WTC11 (cell line): Measurements from ENCODE around the gene WDR12. TPM values are rescaled to one million over a fixed set of nuclear protein-coding genes. Genes with fewer than 3 reads are reported as not detected.
A peak's percentile ranks its signal among the peaks of the same experiment; 100 is the strongest.

Source experiments
- ATAC-seq: fragments of 200-7000 bp; cut with Tn5 transposase; 2 replicates; pipeline ENCODE4 v1.10.0; 2021; ENCODE audit warnings: mild to moderate bottlenecking, moderate library complexity
- CTCF ChIA-PET: fragments of 300-600 bp; sonication (Branson Sonifier 250); formaldehyde crosslinking; loops from one replicate; lab custom pipeline; 2021; ENCODE audit warnings: antibody characterized with exemption; lab: Charles Lee
- POLR2A ChIA-PET: fragments of 350-600 bp; sonication (Branson Sonifier 250); formaldehyde crosslinking; loops from one replicate; lab custom pipeline; 2021; ENCODE audit warnings: antibody characterized with exemption; lab: Charles Lee
- DNase-seq: peaks from one replicate; pipeline ENCODE4 v3.0.0; 2021; ENCODE audit warnings: low spot score
- H3K27ac Mint-ChIP-seq: 2 replicates; pipeline ENCODE4 v1.8.0; 2021; ENCODE audit warnings: mixed read lengths
- H3K27me3 Mint-ChIP-seq: 2 replicates; pipeline ENCODE4 v1.8.0; 2021; ENCODE audit warnings: low read depth, mild to moderate bottlenecking, moderate library complexity, mixed read lengths
- H3K36me3 Mint-ChIP-seq: 2 replicates; pipeline ENCODE4 v1.8.0; 2021; ENCODE audit warnings: mixed read lengths
- H3K4me1 Mint-ChIP-seq: 2 replicates; pipeline ENCODE4 v1.8.0; 2022; ENCODE audit warnings: mixed read lengths
- H3K4me3 Mint-ChIP-seq: 2 replicates; pipeline ENCODE4 v1.8.0; 2021; ENCODE audit warnings: mild to moderate bottlenecking, moderate library complexity, mixed read lengths
- H3K9me3 Mint-ChIP-seq: 2 replicates; pipeline ENCODE4 v1.8.0; 2021; ENCODE audit warnings: mixed read lengths
- AR ChIP-seq: fragments of 250-450 bp; sonication (Bioruptor Pico); IDR thresholded peaks from 2 replicates; pipeline ENCODE4 v1.9.0; 2021; ENCODE audit warnings: mild to moderate bottlenecking
- EMX1 ChIP-seq: fragments of 250-450 bp; sonication (Bioruptor Pico); IDR thresholded peaks from 2 replicates; pipeline ENCODE4 v1.8.0; 2021; ENCODE audit warnings: mild to moderate bottlenecking
- ESRRA ChIP-seq: sonication (generic); formaldehyde crosslinking; IDR thresholded peaks from 2 replicates; pipeline ENCODE4 v1.8.1; 2022; ENCODE audit warnings: mild to moderate bottlenecking, missing genetic modification reagents, borderline replicate concordance
- ETV6 ChIP-seq: sonication (generic); formaldehyde crosslinking; IDR thresholded peaks from 2 replicates; pipeline ENCODE4 v1.8.1; 2022; ENCODE audit warnings: mild to moderate bottlenecking, missing genetic modification reagents
- FOXJ3 ChIP-seq: sonication (generic); formaldehyde crosslinking; IDR thresholded peaks from 2 replicates; pipeline ENCODE4 v1.9.0; 2021; ENCODE audit warnings: missing genetic modification reagents, mild to moderate bottlenecking, borderline replicate concordance
- GABPB1 ChIP-seq: sonication (generic); formaldehyde crosslinking; IDR thresholded peaks from 2 replicates; pipeline ENCODE4 v1.8.1; 2023; ENCODE audit warnings: mild to moderate bottlenecking, missing genetic modification reagents
- GRHL2 ChIP-seq: fragments of 250-450 bp; sonication (Bioruptor Pico); IDR thresholded peaks from 2 replicates; pipeline ENCODE4 v1.8.0; 2022; ENCODE audit warnings: mild to moderate bottlenecking, moderate library complexity; ENCODE audit not compliant: insufficient replicate concordance, severe bottlenecking
- IRF2 ChIP-seq: sonication (generic); formaldehyde crosslinking; IDR thresholded peaks from 2 replicates; pipeline ENCODE4 v1.8.0; 2022; ENCODE audit warnings: low read depth, missing genetic modification reagents, borderline replicate concordance
- JAZF1 ChIP-seq: fragments of 250-450 bp; sonication (Bioruptor Pico); IDR thresholded peaks from 2 replicates; pipeline ENCODE4 v1.9.0; 2021; ENCODE audit warnings: moderate library complexity, mild to moderate bottlenecking, inconsistent platforms
- KAT7 ChIP-seq: sonication (generic); formaldehyde crosslinking; IDR thresholded peaks from 2 replicates; pipeline ENCODE4 v1.8.1; 2023; ENCODE audit warnings: missing genetic modification reagents, mild to moderate bottlenecking, borderline replicate concordance
- NFATC4 ChIP-seq: fragments of 250-450 bp; sonication (Bioruptor Pico); IDR thresholded peaks from 2 replicates; pipeline ENCODE4 v1.9.0; 2021; ENCODE audit warnings: mild to moderate bottlenecking
- NFYB ChIP-seq: sonication (generic); formaldehyde crosslinking; conservative IDR thresholded peaks from 2 replicates; pipeline ENCODE4 v1.8.0; 2022; ENCODE audit warnings: low read depth, missing genetic modification reagents
- OVOL2 ChIP-seq: fragments of 250-450 bp; sonication (Bioruptor Pico); IDR thresholded peaks from 2 replicates; pipeline ENCODE4 v1.9.0; 2021; ENCODE audit warnings: mild to moderate bottlenecking, borderline replicate concordance
- PREB ChIP-seq: sonication (generic); formaldehyde crosslinking; IDR thresholded peaks from 2 replicates; pipeline ENCODE4 v1.8.1; 2022; ENCODE audit warnings: mild to moderate bottlenecking, missing genetic modification reagents, moderate library complexity, borderline replicate concordance
- TEAD1 ChIP-seq: sonication (generic); formaldehyde crosslinking; IDR thresholded peaks from 2 replicates; pipeline ENCODE4 v1.8.0; 2022; ENCODE audit warnings: mild to moderate bottlenecking, missing genetic modification reagents
- TEAD4 ChIP-seq: sonication (generic); formaldehyde crosslinking; IDR thresholded peaks from 2 replicates; pipeline ENCODE4 v1.8.0; 2022; ENCODE audit warnings: mild to moderate bottlenecking, missing genetic modification reagents
- ZNF232 ChIP-seq: sonication (generic); formaldehyde crosslinking; IDR thresholded peaks from 2 replicates; pipeline ENCODE4 v1.8.0; 2022; ENCODE audit warnings: mild to moderate bottlenecking, missing genetic modification reagents
- ZNF317 ChIP-seq: sonication (generic); formaldehyde crosslinking; IDR thresholded peaks from 2 replicates; pipeline ENCODE4 v1.8.1; 2023; ENCODE audit warnings: low read depth, mild to moderate bottlenecking, moderate library complexity, missing genetic modification reagents, borderline replicate concordance
- total RNA-seq: library from RNA; stranded (reverse); gene quantifications from 3 replicates; pipeline ENCODE4 v1.2.3, GENCODE V29; 2021
- TF ChIP-seq, protein P1 (sequence below): fragments of 250-450 bp; sonication (Bioruptor Pico); IDR thresholded peaks from 2 replicates; pipeline ENCODE4 v1.8.0; 2021; ENCODE audit warnings: mild to moderate bottlenecking
- TF ChIP-seq, protein P2 (sequence below): sonication (generic); formaldehyde crosslinking; IDR thresholded peaks from 2 replicates; pipeline ENCODE4 v1.8.0; 2022; ENCODE audit warnings: mild to moderate bottlenecking, missing genetic modification reagents
- TF ChIP-seq, protein P3 (sequence below): fragments of 250-450 bp; sonication (Bioruptor Pico); conservative IDR thresholded peaks from 2 replicates; pipeline ENCODE4 v1.9.0; 2021; ENCODE audit warnings: mild to moderate bottlenecking
- TF ChIP-seq, protein P4 (sequence below): sonication (generic); formaldehyde crosslinking; IDR thresholded peaks from 2 replicates; pipeline ENCODE4 v1.8.0; 2022; ENCODE audit warnings: mild to moderate bottlenecking, missing genetic modification reagents
- TF ChIP-seq, protein P5 (sequence below): sonication (generic); formaldehyde crosslinking; IDR thresholded peaks from 2 replicates; pipeline ENCODE4 v1.8.0; 2023; ENCODE audit warnings: missing genetic modification reagents
- TF ChIP-seq, protein P6 (sequence below): sonication (generic); formaldehyde crosslinking; IDR thresholded peaks from 2 replicates; pipeline ENCODE4 v1.8.1; 2022; ENCODE audit warnings: mild to moderate bottlenecking, moderate library complexity, missing genetic modification reagents

WDR12 gene
- total RNA-seq, 1 experiment from 2014 or later: 144 TPM

DNA sequence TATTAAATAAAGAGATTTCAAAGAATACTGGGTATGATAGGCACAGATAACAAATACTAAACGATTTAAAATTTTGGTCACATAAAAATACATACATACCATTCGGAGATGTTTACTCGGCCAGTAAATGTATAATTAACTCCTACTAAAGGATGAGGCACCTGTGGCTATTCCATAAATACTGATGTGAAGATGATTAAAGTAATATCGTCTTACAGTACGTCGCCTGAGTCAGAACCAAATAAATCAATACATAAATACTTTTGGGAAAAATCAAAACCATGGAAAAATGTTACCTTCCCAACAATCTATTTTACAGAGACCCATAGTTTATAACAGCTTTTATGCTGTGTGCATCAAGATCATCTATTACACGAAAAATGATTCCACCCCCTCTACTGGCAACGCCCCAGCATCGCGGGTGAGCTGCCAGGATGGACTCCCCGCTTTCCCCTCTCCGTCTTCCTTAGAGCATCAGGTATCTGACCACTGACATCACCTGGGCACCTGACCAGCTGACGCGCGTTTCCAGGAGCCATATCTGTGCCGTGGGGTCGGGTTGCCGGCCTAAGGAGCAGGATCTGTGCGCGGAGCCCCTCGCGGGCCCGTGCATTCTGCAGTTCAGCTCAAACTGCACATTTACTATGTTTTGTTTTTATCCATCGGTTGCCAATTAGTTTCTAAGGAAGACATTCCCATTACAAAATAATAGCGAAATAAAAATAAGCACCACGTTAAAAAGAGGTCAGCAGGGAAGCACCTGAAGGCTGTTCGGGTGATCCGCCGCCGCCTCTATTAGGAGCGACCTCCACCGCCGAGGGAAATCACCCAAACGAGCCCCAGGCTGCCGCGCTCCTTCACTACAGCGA, 40.8 kb downstream of the WDR12 start (continued):
- TF ChIP-seq ESRRA (CRISPR knock-in tag): no peak
- peak; percentile 28; the same call in 1 of the 2 replicates for TF ChIP-seq TEAD1 (CRISPR knock-in tag)
- TF ChIP-seq, protein P1, sequence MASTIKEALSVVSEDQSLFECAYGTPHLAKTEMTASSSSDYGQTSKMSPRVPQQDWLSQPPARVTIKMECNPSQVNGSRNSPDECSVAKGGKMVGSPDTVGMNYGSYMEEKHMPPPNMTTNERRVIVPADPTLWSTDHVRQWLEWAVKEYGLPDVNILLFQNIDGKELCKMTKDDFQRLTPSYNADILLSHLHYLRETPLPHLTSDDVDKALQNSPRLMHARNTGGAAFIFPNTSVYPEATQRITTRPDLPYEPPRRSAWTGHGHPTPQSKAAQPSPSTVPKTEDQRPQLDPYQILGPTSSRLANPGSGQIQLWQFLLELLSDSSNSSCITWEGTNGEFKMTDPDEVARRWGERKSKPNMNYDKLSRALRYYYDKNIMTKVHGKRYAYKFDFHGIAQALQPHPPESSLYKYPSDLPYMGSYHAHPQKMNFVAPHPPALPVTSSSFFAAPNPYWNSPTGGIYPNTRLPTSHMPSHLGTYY (CRISPR knock-in tag): no peak
- TF ChIP-seq PREB: no peak
- TF ChIP-seq ETV6 (CRISPR knock-in tag): 0 out of 2 replicates have a peak, but pooled peaks have one; percentile 40
- TF ChIP-seq TEAD4 (CRISPR knock-in tag): no peak
- no peak for TF ChIP-seq ZNF317 (CRISPR knock-in tag)
- TF ChIP-seq, protein P2, sequence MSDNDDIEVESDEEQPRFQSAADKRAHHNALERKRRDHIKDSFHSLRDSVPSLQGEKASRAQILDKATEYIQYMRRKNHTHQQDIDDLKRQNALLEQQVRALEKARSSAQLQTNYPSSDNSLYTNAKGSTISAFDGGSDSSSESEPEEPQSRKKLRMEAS (CRISPR knock-in tag): no peak
- TF ChIP-seq KAT7: no peak
- TF ChIP-seq FOXJ3 (CRISPR knock-in tag): no peak

- CTCF ChIA-PET: no interaction called here
- H3K27me3 Mint-ChIP-seq: no peaks in the 10 kb centered on the region
- no peaks in the 10 kb centered on the region for H3K4me1 Mint-ChIP-seq
Measured at GRCh38 chr2:202861987-202862386, 49.5 kb downstream of the WDR12 start.

More at GRCh38 chr2:202861987-202862386, 49.5 kb downstream of the WDR12 start:
- Mint-ChIP-seq H3K36me3 (no peaks in the 10 kb centered on the region), H3K9me3 (peaks cover 7% of the 10 kb centered on the region), H3K27ac (no peak overlapping the region), H3K4me3 (no peak overlapping the region)
- ATAC-seq (no peak), DNase-seq (no peak)
- TF ChIP-seq OVOL2 (CRISPR knock-in tag): no peak
- TF ChIP-seq, protein P3, sequence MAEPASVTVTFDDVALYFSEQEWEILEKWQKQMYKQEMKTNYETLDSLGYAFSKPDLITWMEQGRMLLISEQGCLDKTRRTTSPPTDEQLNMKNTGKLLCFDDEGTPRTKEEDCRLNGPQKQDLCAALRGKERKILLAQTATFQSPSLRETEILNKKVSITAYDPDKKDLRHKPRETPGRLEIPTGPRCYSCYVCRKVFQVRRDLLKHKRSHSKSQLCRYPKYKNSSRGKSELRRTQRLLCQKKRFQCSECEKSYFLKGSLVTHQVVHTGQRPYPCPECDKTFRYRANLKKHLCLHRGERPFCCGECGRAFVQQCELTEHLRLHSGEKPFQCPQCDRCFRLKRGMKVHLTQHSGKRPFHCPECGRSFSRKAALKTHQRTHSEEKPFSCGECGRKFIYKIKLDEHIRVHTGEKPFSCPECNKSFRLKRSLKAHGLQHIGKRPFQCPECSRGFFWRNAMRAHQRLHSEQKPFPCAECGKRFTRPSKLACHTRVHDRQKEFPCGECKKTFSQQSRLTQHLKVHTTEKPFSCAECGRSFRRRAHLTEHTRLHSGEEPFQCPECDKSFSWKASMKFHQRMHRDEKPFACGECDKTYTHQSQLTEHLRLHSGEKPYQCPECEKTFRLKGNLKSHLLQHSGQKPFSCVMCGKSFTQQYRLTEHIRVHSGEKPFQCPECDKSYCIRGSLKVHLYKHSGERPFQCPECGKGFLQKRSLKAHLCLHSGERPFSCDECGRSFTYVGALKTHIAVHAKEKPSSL (CRISPR knock-in tag): no peak
- TF ChIP-seq ZNF232: no peak
- no peak for TF ChIP-seq IRF2 (CRISPR knock-in tag)
- TF ChIP-seq, protein P4, sequence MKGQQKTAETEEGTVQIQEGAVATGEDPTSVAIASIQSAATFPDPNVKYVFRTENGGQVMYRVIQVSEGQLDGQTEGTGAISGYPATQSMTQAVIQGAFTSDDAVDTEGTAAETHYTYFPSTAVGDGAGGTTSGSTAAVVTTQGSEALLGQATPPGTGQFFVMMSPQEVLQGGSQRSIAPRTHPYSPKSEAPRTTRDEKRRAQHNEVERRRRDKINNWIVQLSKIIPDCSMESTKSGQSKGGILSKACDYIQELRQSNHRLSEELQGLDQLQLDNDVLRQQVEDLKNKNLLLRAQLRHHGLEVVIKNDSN (CRISPR knock-in tag): no peak
- no peak for TF ChIP-seq NFYB (CRISPR knock-in tag)
- TF ChIP-seq GABPB1: no peak
- no peak for TF ChIP-seq JAZF1 (CRISPR knock-in tag)
- TF ChIP-seq NFATC4 (CRISPR knock-in tag): no peak
- TF ChIP-seq EMX1: no peak
- TF ChIP-seq AR (CRISPR knock-in tag): no peak
- TF ChIP-seq, protein P5, sequence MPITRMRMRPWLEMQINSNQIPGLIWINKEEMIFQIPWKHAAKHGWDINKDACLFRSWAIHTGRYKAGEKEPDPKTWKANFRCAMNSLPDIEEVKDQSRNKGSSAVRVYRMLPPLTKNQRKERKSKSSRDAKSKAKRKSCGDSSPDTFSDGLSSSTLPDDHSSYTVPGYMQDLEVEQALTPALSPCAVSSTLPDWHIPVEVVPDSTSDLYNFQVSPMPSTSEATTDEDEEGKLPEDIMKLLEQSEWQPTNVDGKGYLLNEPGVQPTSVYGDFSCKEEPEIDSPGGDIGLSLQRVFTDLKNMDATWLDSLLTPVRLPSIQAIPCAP (CRISPR knock-in tag): no peak
- TF ChIP-seq, protein P6, sequence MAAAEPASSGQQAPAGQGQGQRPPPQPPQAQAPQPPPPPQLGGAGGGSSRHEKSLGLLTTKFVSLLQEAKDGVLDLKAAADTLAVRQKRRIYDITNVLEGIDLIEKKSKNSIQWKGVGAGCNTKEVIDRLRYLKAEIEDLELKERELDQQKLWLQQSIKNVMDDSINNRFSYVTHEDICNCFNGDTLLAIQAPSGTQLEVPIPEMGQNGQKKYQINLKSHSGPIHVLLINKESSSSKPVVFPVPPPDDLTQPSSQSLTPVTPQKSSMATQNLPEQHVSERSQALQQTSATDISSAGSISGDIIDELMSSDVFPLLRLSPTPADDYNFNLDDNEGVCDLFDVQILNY (CRISPR knock-in tag): no peak
- no peak for TF ChIP-seq GRHL2 (CRISPR knock-in tag)
- POLR2A ChIA-PET: no interaction called here
